Measurements from ENCODE around the gene OR52E4. TPM values are rescaled to one million over a fixed set of nuclear protein-coding genes. Genes with fewer than 3 reads are reported as not detected.

Gene OR52E4
- total RNA-seq: not detected

DNA sequence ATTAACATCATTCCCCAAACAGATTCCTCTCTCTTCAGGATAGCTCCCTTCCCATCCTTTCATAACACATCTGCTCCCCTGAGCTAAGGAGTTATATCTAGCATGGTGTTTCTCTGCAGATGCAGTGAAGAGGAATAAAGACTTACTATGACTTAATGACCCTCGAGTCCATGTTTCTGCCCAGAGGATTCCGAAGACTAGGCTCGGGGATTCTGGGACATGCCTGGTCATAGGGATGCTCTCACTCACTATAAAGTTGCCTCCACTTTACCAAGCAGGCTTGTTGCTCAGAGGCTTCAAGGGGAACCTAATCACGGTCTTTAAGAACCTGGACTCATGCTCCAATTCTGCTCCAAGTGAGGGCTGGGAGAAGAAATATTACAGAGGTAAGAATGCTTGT is at the start of gene OR52E4:
TSS of gene OR52E4 (plus strand) at position 301 of the 400 bp plus-strand sequence. CDS start 3,664 bp downstream, outside the sequence.
- Mint-ChIP-seq H3K36me3 (no peaks in the 10 kb centered on the region), H3K4me1 (no peaks in the 10 kb centered on the region), H3K4me3 (no peak within 1 kb of the TSS), H3K9me3 (ENCODE audit: low read depth) (no peaks in the 10 kb centered on the region), H3K27me3 (peaks cover 11% of the 10 kb centered on the region), H3K27ac (no peak within 1 kb of the TSS)
- CTCF ChIA-PET: no interaction called here
- DNase-seq (no peak), ATAC-seq (no peak)

DNA sequence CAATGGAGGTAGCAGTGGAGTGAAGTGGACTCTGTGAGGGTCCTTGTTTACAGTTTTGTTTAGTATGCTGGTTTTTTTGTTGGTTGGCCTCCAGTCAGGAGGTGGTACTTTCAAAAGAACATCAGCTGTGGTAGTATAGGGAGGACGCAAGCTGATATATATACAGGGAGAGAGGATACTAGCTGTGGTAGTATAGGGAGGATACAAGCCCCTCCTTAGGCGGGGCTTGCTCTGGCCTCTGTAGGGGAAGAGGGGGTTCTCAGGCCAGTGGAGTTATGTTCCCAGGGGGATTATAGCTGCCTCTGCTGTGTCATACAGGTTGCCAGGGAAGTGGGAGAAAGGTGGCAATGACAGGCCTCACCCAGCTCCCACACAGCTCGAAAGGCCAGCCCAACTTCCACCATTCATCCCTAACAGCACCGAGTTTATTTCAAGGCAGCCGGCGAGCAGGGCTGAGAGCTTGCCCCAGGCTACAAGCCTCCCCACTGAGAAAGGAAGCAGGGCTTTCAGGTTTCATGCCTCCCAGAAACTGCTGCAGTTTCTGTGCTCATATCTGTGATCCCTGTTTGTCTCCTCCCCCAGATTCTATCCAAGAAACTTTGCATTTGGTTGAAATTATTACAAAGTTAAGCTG is 49.1 kb upstream of the OR52E4 start:
- H3K4me3 Mint-ChIP-seq: no peak overlapping the region
- H3K9me3 Mint-ChIP-seq (ENCODE audit: low read depth): no peaks in the 10 kb centered on the region
- H3K27me3 Mint-ChIP-seq: peaks cover 4% of the 10 kb centered on the region
- no peak for ATAC-seq
- H3K4me1 Mint-ChIP-seq: no peaks in the 10 kb centered on the region
- H3K36me3 Mint-ChIP-seq: no peaks in the 10 kb centered on the region
- CTCF ChIA-PET: interaction anchor here (1.4 kb wide), 1 partner anchor 9 kb away, joined by 3 read pairs; no protein-coding TSS in a partner anchor
- DNase-seq: no peak
- H3K27ac Mint-ChIP-seq: no peak overlapping the region

DNA sequence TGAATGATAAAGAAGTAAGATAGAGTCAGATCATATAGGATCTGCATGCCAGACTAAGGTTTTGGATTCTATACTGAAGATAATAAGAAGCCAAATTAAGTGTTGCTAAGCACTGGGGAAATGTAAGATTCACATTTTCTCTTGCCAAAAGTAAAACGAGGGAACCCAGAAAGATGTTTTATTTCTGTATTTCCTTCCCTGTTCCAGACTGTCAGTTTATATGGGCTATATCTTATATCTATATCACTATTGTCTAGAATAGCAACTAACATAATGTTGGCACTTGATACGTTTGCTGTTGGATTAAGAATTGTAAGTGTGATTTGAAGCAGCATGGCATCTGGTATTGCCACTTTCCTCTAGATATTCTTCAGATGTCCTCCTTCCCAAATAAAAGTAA is 47.0 kb upstream of the OR52E4 start:
- Mint-ChIP-seq H3K27me3 (peaks cover 10% of the 10 kb centered on the region), H3K4me3 (no peak overlapping the region), H3K27ac (no peak overlapping the region), H3K4me1 (no peaks in the 10 kb centered on the region), H3K9me3 (ENCODE audit: low read depth) (no peaks in the 10 kb centered on the region), H3K36me3 (no peaks in the 10 kb centered on the region)
- DNase-seq: no peak
- CTCF ChIA-PET: no interaction called here
- no peak for ATAC-seq

DNA sequence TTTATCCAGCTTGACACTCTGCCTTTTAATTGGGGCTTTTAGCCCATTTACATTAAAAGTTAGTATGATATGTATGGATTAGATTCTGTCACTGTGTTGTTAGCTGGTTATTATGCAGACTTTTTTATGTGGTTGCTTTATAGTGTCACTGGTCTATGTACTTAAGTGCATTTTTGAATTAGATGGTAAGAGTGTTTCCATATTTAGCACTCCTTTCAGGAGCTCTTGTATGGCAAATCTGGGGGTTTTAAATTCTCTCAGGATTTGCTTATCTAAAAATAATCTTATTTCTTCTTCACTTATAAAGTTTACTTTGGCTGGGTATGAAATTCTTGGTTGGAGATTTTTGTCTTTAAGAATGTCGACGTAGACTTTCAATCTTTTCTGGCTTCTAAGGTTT is 42.7 kb upstream of the OR52E4 start:
- no peaks in the 10 kb centered on the region for H3K9me3 Mint-ChIP-seq (ENCODE audit: low read depth)
- DNase-seq (no peak), ATAC-seq (no peak)
- no peak overlapping the region for H3K4me3 Mint-ChIP-seq
- H3K27me3 Mint-ChIP-seq: peaks cover 9% of the 10 kb centered on the region
- no peaks in the 10 kb centered on the region for H3K36me3 Mint-ChIP-seq
- CTCF ChIA-PET: no interaction called here
- no peak overlapping the region for H3K27ac Mint-ChIP-seq
- no peaks in the 10 kb centered on the region for H3K4me1 Mint-ChIP-seq

DNA sequence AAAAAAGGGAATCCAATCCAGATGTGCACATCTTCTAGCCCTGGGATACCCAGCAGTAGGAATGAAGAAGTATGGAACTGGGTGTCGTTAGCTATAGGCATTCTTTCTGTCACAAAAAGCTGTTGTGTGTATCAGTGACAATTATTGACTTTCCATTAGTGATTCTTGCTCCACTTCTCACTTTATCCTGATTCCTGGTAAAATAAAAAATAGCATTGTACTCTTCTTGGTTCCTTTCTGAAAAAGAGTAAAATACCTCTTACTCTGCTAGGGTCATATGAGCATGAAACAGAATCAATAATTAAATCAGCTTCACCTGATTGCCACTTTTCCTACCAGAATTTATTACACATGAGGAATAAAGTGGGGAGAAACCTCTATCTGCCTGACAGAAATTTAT is 38.6 kb upstream of the OR52E4 start, which contains the start of gene OR52E6:
TSS of gene OR52E6 (minus strand) at position 101 of the 400 bp plus-strand sequence. CDS start at position 101, 0 bp downstream.
- no peaks in the 10 kb centered on the region for H3K4me1 Mint-ChIP-seq
- CTCF ChIA-PET: no interaction called here
- H3K27ac Mint-ChIP-seq: no peak within 1 kb of the TSS
- H3K4me3 Mint-ChIP-seq: no peak within 1 kb of the TSS
- H3K9me3 Mint-ChIP-seq (ENCODE audit: low read depth): no peaks in the 10 kb centered on the region
- H3K36me3 Mint-ChIP-seq: no peaks in the 10 kb centered on the region
- H3K27me3 Mint-ChIP-seq: peaks cover 12% of the 10 kb centered on the region
- DNase-seq: no peak
- no peak for ATAC-seq

- H3K36me3 Mint-ChIP-seq: no peaks in the 10 kb centered on the region
- no peak overlapping the region for H3K4me3 Mint-ChIP-seq
- ATAC-seq (no peak), DNase-seq (no peak)
- no peaks in the 10 kb centered on the region for H3K9me3 Mint-ChIP-seq (ENCODE audit: low read depth)
- CTCF ChIA-PET: no interaction called here
- H3K4me1 Mint-ChIP-seq: no peaks in the 10 kb centered on the region
- peaks cover 2% of the 10 kb centered on the region for H3K27me3 Mint-ChIP-seq
- H3K27ac Mint-ChIP-seq: no peak overlapping the region
These were observed 33.7 kb upstream of the OR52E4 start for GRCh38 chr11:5846701-5847100.

- Mint-ChIP-seq H3K27ac (no peak overlapping the region), H3K27me3 (peaks cover 2% of the 10 kb centered on the region), H3K4me3 (no peak overlapping the region), H3K9me3 (ENCODE audit: low read depth) (no peaks in the 10 kb centered on the region), H3K36me3 (no peaks in the 10 kb centered on the region), H3K4me1 (no peaks in the 10 kb centered on the region)
- ATAC-seq (no peak), DNase-seq (no peak)
- CTCF ChIA-PET: no interaction called here
These were observed 32.7 kb upstream of the OR52E4 start for GRCh38 chr11:5847711-5848110.

DNA sequence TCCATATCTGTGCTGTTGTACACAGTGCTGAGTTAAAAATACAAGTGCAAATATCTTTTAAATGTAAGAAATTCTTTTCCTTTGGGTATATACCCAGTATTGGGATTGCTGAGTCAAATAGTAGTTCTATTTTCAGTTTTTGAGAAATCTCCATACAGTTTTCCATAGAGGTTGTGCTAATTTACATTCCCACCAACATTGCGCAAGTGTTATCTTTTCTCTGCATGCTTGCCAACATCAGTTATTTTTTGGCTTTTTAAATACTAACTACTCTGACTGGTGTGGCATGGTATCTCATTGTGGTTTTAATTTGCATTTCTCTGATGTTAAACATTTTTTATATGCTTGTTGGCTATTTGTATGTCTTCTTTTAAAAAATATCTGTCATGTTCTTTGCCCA is 29.4 kb upstream of the OR52E4 start:
- Mint-ChIP-seq H3K27ac (no peak overlapping the region), H3K4me3 (no peak overlapping the region), H3K36me3 (no peaks in the 10 kb centered on the region), H3K9me3 (ENCODE audit: low read depth) (no peaks in the 10 kb centered on the region), H3K4me1 (no peaks in the 10 kb centered on the region), H3K27me3 (peaks cover 3% of the 10 kb centered on the region)
- DNase-seq: no peak
- ATAC-seq: no peak
- CTCF ChIA-PET: no interaction called here

DNA sequence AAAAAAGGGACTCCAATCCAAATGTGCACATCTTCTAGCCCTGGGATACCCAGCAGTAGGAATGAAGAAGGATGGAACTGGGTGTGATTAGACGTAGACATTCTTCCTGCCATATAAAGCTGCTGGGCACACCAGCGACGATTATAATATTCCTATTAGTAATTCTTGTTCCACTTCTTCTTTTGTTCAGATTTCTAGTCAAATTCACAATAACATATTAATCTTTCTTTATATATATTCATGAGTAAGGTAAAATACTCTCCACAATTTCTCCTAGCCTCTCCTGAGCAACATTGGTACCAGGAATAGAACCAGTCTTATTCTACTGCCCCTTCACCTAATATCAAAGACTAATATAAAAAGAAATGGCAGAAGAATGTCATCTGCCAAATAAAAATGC is 22.8 kb upstream of the OR52E4 start, which contains the start of gene OR52E8:
TSS of gene OR52E8 (minus strand) at position 101 of the 400 bp plus-strand sequence. CDS start at position 101, 0 bp downstream.
- Mint-ChIP-seq H3K27ac (no peak within 1 kb of the TSS), H3K36me3 (no peaks in the 10 kb centered on the region)

DNA sequence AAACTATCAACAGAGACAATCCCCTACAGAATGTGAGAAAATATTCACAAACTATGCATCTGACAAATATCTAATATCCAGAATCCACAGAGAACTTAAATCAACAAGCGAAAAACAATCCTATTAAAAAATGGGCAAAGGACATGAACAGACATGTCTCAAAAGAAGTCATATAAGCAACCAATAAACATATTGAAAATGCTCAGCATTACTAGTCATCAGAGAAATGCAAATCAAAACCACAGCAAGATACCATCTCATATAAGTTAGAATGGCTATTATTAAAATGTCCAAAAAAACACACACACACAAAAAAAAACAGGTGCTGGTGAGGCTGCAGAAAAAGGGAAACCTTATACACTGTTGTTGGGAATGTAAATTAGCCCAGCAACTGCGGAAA is 14.6 kb upstream of the OR52E4 start:
- H3K36me3 Mint-ChIP-seq: no peaks in the 10 kb centered on the region
- CTCF ChIA-PET: no interaction called here
- H3K9me3 Mint-ChIP-seq (ENCODE audit: low read depth): no peaks in the 10 kb centered on the region
- no peaks in the 10 kb centered on the region for H3K27me3 Mint-ChIP-seq
- ATAC-seq: no peak
- H3K4me1 Mint-ChIP-seq: no peaks in the 10 kb centered on the region
- no peak overlapping the region for H3K4me3 Mint-ChIP-seq
- DNase-seq: no peak
- no peak overlapping the region for H3K27ac Mint-ChIP-seq

More for the DNA sequence above, 22.8 kb upstream of the OR52E4 start, which contains the start of gene OR52E8:
- Mint-ChIP-seq H3K4me1 (no peaks in the 10 kb centered on the region), H3K9me3 (ENCODE audit: low read depth) (no peaks in the 10 kb centered on the region), H3K27me3 (peaks cover 3% of the 10 kb centered on the region), H3K4me3 (no peak within 1 kb of the TSS)
- no peak for ATAC-seq
- CTCF ChIA-PET: no interaction called here
- no peak for DNase-seq

DNA sequence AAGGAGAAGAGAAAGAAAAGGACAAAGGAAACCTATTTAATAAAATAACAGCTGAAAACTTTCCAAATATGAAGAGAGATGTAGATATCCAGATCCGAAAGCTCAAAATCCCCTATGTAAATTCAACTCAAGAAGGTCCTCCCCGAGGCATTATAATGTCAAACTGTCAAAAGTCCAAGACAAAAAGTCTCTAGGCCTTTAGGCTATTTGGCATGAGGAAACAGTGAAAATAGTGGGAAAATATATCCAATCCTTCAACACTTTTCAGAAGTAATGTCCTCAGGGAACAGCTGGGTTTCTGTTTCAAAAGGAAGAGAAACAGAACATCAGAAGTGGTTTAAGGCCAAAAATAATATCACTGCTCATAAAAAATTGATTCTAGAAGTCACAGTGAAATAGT is 1.9 kb upstream of the OR52E4 start:
- Mint-ChIP-seq H3K4me3 (no peak overlapping the region), H3K4me1 (no peaks in the 10 kb centered on the region), H3K9me3 (ENCODE audit: low read depth) (no peaks in the 10 kb centered on the region), H3K36me3 (no peaks in the 10 kb centered on the region), H3K27me3 (peaks cover 7% of the 10 kb centered on the region), H3K27ac (no peak overlapping the region)
- ATAC-seq (no peak), DNase-seq (no peak)
- CTCF ChIA-PET: no interaction called here

GRCh38 chr11:5881756-5882155 is 1.3 kb downstream of the OR52E4 start:
- no peak for ATAC-seq
- no peaks in the 10 kb centered on the region for H3K9me3 Mint-ChIP-seq (ENCODE audit: low read depth)
- no peak for DNase-seq
- CTCF ChIA-PET: interaction anchor here (1.0 kb wide), 1 partner anchor 9 kb away, joined by 3 read pairs; no protein-coding TSS in a partner anchor
- H3K4me3 Mint-ChIP-seq: no peak overlapping the region
- no peaks in the 10 kb centered on the region for H3K4me1 Mint-ChIP-seq
- H3K36me3 Mint-ChIP-seq: no peaks in the 10 kb centered on the region
- H3K27ac Mint-ChIP-seq: no peak overlapping the region
- peaks cover 11% of the 10 kb centered on the region for H3K27me3 Mint-ChIP-seq

- Mint-ChIP-seq H3K4me3 (no peak overlapping the region), H3K4me1 (no peaks in the 10 kb centered on the region), H3K9me3 (ENCODE audit: low read depth) (no peaks in the 10 kb centered on the region), H3K36me3 (no peaks in the 10 kb centered on the region), H3K27me3 (peaks cover 9% of the 10 kb centered on the region), H3K27ac (no peak overlapping the region)
- CTCF ChIA-PET: no interaction called here
- DNase-seq (no peak), ATAC-seq (no peak)
These were observed 6.7 kb downstream of the OR52E4 start for GRCh38 chr11:5887172-5887571.

GRCh38 chr11:5887661-5888060 is 7.2 kb downstream of the OR52E4 start:
- CTCF ChIA-PET: no interaction called here
- Mint-ChIP-seq H3K36me3 (no peaks in the 10 kb centered on the region), H3K9me3 (ENCODE audit: low read depth) (no peaks in the 10 kb centered on the region), H3K27ac (no peak overlapping the region), H3K4me1 (no peaks in the 10 kb centered on the region), H3K27me3 (peaks cover 6% of the 10 kb centered on the region), H3K4me3 (no peak overlapping the region)
- ATAC-seq (no peak), DNase-seq (no peak)

Data from activated CD8-positive, alpha-beta memory T cell treated with anti-CD3 and anti-CD28 coated beads, Interleukin-2, amount 10 ng/mL, durations not matched to agents 7 days and 5 days (primary cell).